IMR-90 (cell line): ENCODE results near the gene TBCE. TPM values are rescaled to one million over a fixed set of nuclear protein-coding genes. Genes with fewer than 3 reads are reported as not detected.

ENCODE experiments used
- ATAC-seq: fragments of 200-7000 bp; cut with Tn5 transposase; 2 replicates; pipeline ENCODE4 v1.9.1; 2020; ENCODE audit warnings: low read depth, mild to moderate bottlenecking, moderate library complexity
- BruUV-seq: library from RNA; stranded (reverse); fragments of 400-500 nt; replicated peaks from 2 replicates; lab custom pipeline; 2021; lab: Mats Ljungman, UMichigan
- CTCF ChIA-PET: fragments of 300-600 bp; formaldehyde crosslinking; extraction: SDS; loops from one replicate; lab custom pipeline; 2021; ENCODE audit warnings: antibody characterized with exemption; lab: Yijun Ruan, JAX
- POLR2A ChIA-PET: fragments of 300-600 bp; sonication (Branson Sonifier 250); formaldehyde crosslinking; loops from one replicate; lab custom pipeline; 2022; ENCODE audit warnings: antibody characterized with exemption; ENCODE audit not compliant: unreplicated experiment; lab: Charles Lee
- DNase-seq: peaks from one replicate; pipeline ENCODE4 v3.0.0; 2013
- H2AFZ ChIP-seq: replicated peaks from 2 replicates; pipeline ENCODE3; 2013; ENCODE audit warnings: low read length, mild to moderate bottlenecking; ENCODE audit not compliant: poor library complexity
- H2AK5ac ChIP-seq: 2 replicates; pipeline ENCODE4 v1.6.1; 2013; ENCODE audit warnings: low read depth, low read length, inconsistent platforms
- H2AK9ac ChIP-seq: replicated peaks from 2 replicates; pipeline ENCODE3; 2013; ENCODE audit warnings: mild to moderate bottlenecking, low read depth, low read length, moderate library complexity; ENCODE audit not compliant: poor library complexity
- H2BK120ac ChIP-seq: 2 replicates; pipeline ENCODE4 v1.6.1; 2013; ENCODE audit warnings: low read depth, low read length, inconsistent platforms
- H2BK15ac ChIP-seq: 3 replicates; pipeline ENCODE4 v1.6.1; 2013; ENCODE audit warnings: low read depth, low read length, inconsistent platforms
- H2BK20ac ChIP-seq: 2 replicates; pipeline ENCODE4 v1.6.1; 2013; ENCODE audit warnings: low read depth, mild to moderate bottlenecking, inconsistent platforms, low read length, moderate library complexity
- H2BK5ac ChIP-seq: 2 replicates; pipeline ENCODE4 v1.6.1; 2013; ENCODE audit warnings: mild to moderate bottlenecking, low read depth, low read length, inconsistent platforms; ENCODE audit not compliant: poor library complexity, severe bottlenecking
- H3K14ac ChIP-seq: replicated peaks from 2 replicates; pipeline ENCODE4 v1.6.1; 2013; ENCODE audit warnings: low read depth, low read length, inconsistent platforms
- H3K18ac ChIP-seq: 2 replicates; pipeline ENCODE4 v1.6.1; 2013; ENCODE audit warnings: low read depth, low read length, control low read depth
- H3K23ac ChIP-seq: 2 replicates; pipeline ENCODE4 v1.6.1; 2013; ENCODE audit warnings: low read depth, low read length, inconsistent platforms
- H3K27ac ChIP-seq: 2 replicates; pipeline ENCODE4 v1.5.1; 2013; ENCODE audit warnings: mild to moderate bottlenecking, control low read depth, low read length; ENCODE audit not compliant: insufficient read depth
- H3K27me3 ChIP-seq: 2 replicates; pipeline ENCODE4 v1.6.1; 2013; ENCODE audit warnings: low read length; ENCODE audit not compliant: control insufficient read depth, insufficient read depth
- H3K36me3 ChIP-seq: 2 replicates; pipeline ENCODE4 v1.6.1; 2013; ENCODE audit warnings: low read length, mixed read lengths; ENCODE audit not compliant: control insufficient read depth, insufficient read depth
- H3K4ac ChIP-seq: 2 replicates; pipeline ENCODE4 v1.6.1; 2013; ENCODE audit warnings: low read depth, low read length, inconsistent platforms
- H3K4me1 ChIP-seq: 2 replicates; pipeline ENCODE4 v1.6.1; 2013; ENCODE audit warnings: low read length, mixed read lengths; ENCODE audit not compliant: control insufficient read depth, insufficient read depth
- H3K4me2 ChIP-seq: 2 replicates; pipeline ENCODE4 v1.6.1; 2013; ENCODE audit warnings: low read depth, mild to moderate bottlenecking, control low read depth, low read length, moderate library complexity
- H3K4me3 ChIP-seq: 2 replicates; pipeline ENCODE4 v1.5.1; 2013; ENCODE audit warnings: low read depth, mild to moderate bottlenecking, control low read depth, low read length, moderate library complexity; ENCODE audit not compliant: insufficient read depth
- H3K56ac ChIP-seq: 2 replicates; pipeline ENCODE4 v1.6.1; 2013; ENCODE audit warnings: low read length, inconsistent platforms; ENCODE audit not compliant: insufficient read depth; ENCODE audit errors: extremely low read depth
- H3K79me1 ChIP-seq, 2 experiments: 2 replicates each; pipeline ENCODE4 v1.6.1; 2013; ENCODE audit warnings: low read length in 2 of 2, inconsistent platforms in 1 of 2, low read depth in 1 of 2
- H3K9ac ChIP-seq: 2 replicates; pipeline ENCODE4 v1.6.1; 2013; ENCODE audit warnings: low read depth, low read length, control low read depth
- H3K9me1 ChIP-seq: 2 replicates; pipeline ENCODE4 v1.6.1; 2013; ENCODE audit warnings: low read length, inconsistent platforms; ENCODE audit not compliant: insufficient read depth
- H3K9me3 ChIP-seq: 2 replicates; pipeline ENCODE4 v1.6.1; 2013; ENCODE audit warnings: low read length; ENCODE audit not compliant: control insufficient read depth, insufficient read depth
- H4K20me1 ChIP-seq: 2 replicates; pipeline ENCODE4 v1.6.1; 2013; ENCODE audit warnings: low read length, inconsistent platforms; ENCODE audit not compliant: insufficient read depth
- H4K5ac ChIP-seq: 2 replicates; pipeline ENCODE4 v1.6.1; 2013; ENCODE audit warnings: mild to moderate bottlenecking, low read depth, low read length, control low read depth
- H4K8ac ChIP-seq, 2 experiments: 2 replicates each; pipeline ENCODE4 v1.6.1; 2013; ENCODE audit warnings: low read depth in 2 of 2, low read length in 2 of 2, control low read depth in 1 of 2, inconsistent platforms in 1 of 2
- H4K91ac ChIP-seq: 2 replicates; pipeline ENCODE4 v1.6.1; 2013; ENCODE audit warnings: low read depth, low read length, inconsistent platforms; ENCODE audit not compliant: insufficient read depth
- BHLHE40 ChIP-seq: fragments of 150-350 bp; IDR thresholded peaks from 2 replicates; pipeline ENCODE4 v1.6.1; 2016; ENCODE audit warnings: mild to moderate bottlenecking, low read depth, low read length
- CEBPB ChIP-seq: IDR thresholded peaks from 2 replicates; pipeline ENCODE4 v1.6.1; 2012; ENCODE audit warnings: low read depth, low read length, improper control_type of control experiment
- FOS ChIP-seq: fragments of 150-350 bp; IDR thresholded peaks from 2 replicates; pipeline ENCODE4 v1.6.1; 2016; ENCODE audit warnings: low read depth, low read length
- MAFK ChIP-seq: IDR thresholded peaks from 2 replicates; pipeline ENCODE4 v1.6.1; 2012; ENCODE audit warnings: low read depth, low read length, improper control_type of control experiment
- POLR2A ChIP-seq: IDR thresholded peaks from 2 replicates; pipeline ENCODE4 v1.6.1; 2012; ENCODE audit warnings: mild to moderate bottlenecking, low read depth, low read length
- RAD21 ChIP-seq: IDR thresholded peaks from 2 replicates; pipeline ENCODE4 v1.6.1; 2012; ENCODE audit warnings: low read length, improper control_type of control experiment
- RCOR1 ChIP-seq: IDR thresholded peaks from 2 replicates; pipeline ENCODE4 v1.6.1; 2012; ENCODE audit warnings: mild to moderate bottlenecking, low read length, improper control_type of control experiment; ENCODE audit not compliant: insufficient replicate concordance
- SMC3 ChIP-seq: fragments of 150-350 bp; IDR thresholded peaks from 2 replicates; pipeline ENCODE4 v1.6.1; 2016; ENCODE audit warnings: low read depth, mild to moderate bottlenecking, antibody characterized with exemption, low read length, moderate library complexity
- WGBS, 2 experiments: methylation state at CpG; one replicate each; pipeline versions ENCODE4 v1.1.5 to v1.1.7; 2013; ENCODE audit warnings: missing lambda C conversion rate in 2 of 2; ENCODE audit not compliant: insufficient read length in 1 of 2; ENCODE audit errors: extremely low coverage in 2 of 2; 5-methylcytosine and 5-hydroxymethylcytosine counted together
- dilution Hi-C: fragments of 300-500 bp; cut with HindIII; formaldehyde crosslinking; loops from one replicate; pipeline ENCODE4 v1.14.3; 2018; ENCODE audit warnings: low sequenced_read_pairs; ENCODE audit not compliant: unreplicated experiment
- in situ Hi-C: fragments of 300-500 bp; cut with MboI; formaldehyde crosslinking; loops from 3 replicates; pipeline ENCODE4 v1.14.3; 2019; ENCODE audit warnings: low sequenced_read_pairs, inconsistent platforms, mixed read lengths
- intact Hi-C: fragments of 100-400 bp; cut with micrococcal nuclease; formaldehyde crosslinking; loops from 2 replicates; pipeline ENCODE4 v1.10.0; 2022
- polyA plus RNA-seq, 3 experiments: library from polyadenylated mRNA; depleted of rRNA; stranded (reverse); fragments of >200 nt; gene quantifications; 2 replicates each; pipeline ENCODE4 v1.2.3, GENCODE V29; 2012; ENCODE audit warnings: low replicate concordance in 1 of 3
- total RNA-seq: library from RNA; depleted of rRNA; stranded (reverse); fragments of >200 nt; gene quantifications from 2 replicates; pipeline ENCODE4 v1.2.3, GENCODE V29; 2012
- TF ChIP-seq, protein P1 (sequence below): fragments of 150-350 bp; IDR thresholded peaks from 2 replicates; pipeline ENCODE4 v1.6.1; 2017; ENCODE audit warnings: mild to moderate bottlenecking, antibody characterized with exemption, low read length, low read depth

Gene TBCE
- total and polyA plus RNA-seq, 2 of the 4 experiments (the other 2 are of a cell fraction): 25.3 to 26.7 TPM

DNA sequence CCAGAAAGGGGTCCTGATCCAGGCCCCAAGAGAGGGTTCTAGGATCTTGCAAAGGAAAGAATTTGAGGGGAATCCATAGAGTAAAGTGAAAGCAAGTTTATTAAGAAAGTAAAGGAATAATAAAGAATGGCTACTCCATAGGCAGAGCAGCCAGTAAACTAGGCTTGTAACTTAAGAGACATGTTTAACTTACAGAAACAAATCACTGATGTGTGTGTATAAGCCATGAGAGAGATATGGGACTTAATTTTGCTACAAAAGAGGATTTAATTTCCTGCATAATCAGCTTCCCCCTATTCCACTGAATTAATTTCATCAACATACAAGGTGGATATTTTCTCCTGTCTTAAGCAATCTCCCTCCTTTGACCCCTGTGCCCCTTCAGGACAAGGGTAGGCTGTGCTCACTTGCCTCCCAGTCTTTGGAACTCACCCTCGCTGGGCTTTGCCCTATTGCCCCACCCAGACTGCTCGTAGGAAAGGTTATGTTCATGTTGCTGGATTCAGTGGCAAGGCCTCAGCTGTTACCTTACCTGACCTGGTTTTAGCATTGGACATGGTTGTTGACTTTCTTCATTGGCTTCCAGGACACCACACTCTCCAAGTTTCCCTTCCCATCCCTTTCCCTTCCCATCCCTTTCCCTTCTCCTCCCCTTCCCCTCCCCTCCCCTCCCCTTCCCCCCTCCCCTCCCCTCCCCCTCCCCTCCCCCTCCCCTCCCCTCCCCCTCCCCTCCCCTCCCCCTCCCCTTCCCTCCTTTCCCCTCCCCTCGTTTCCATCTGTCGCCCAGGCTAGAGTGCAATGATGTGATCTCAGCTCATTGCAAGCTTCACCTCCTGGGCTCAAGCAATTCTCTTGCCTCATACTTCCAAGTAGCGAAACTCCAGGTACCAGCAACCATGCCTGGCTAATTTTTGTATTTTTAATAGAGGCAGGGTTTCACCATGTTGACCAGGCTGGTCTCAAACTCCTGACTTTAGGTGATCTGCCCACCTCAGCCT is 44.6 kb downstream of the TBCE start:
- H3K27me3 ChIP-seq: no peaks in the 10 kb centered on the region
- peak overlapping the region; percentile 6; the same call in 1 of the 2 replicates for H4K5ac ChIP-seq
- no peak overlapping the region for H3K4me2 ChIP-seq
- no peak overlapping the region for H4K8ac ChIP-seq
- peaks cover 6% of the 10 kb centered on the region; the same call in 1 of the 2 replicates for H4K20me1 ChIP-seq
- BruUV-seq: no TSS peak
- intact Hi-C loops (no loop called here), dilution Hi-C loops (no loop called here), in situ Hi-C loops (loop anchor here (10.0 kb wide), 1 partner anchor 307 kb away; no protein-coding TSS in a partner anchor)
- no peak overlapping the region for H4K91ac ChIP-seq
- no peaks in the 10 kb centered on the region for H3K9me3 ChIP-seq
- no CpG with 5 or more reads among the region's 5 CpGs for WGBS, 2 experiments
- TF ChIP-seq MAFK (no peak), BHLHE40 (no peak), POLR2A (no peak), RAD21 (no peak), SMC3 (no peak), CEBPB (0 out of 2 replicates have a peak, but pooled peaks have one; percentile 9), RCOR1 (no peak), FOS (no peak)
- TF ChIP-seq, protein P1, sequence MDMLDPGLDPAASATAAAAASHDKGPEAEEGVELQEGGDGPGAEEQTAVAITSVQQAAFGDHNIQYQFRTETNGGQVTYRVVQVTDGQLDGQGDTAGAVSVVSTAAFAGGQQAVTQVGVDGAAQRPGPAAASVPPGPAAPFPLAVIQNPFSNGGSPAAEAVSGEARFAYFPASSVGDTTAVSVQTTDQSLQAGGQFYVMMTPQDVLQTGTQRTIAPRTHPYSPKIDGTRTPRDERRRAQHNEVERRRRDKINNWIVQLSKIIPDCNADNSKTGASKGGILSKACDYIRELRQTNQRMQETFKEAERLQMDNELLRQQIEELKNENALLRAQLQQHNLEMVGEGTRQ: no peak
- peaks cover 0 to 44% of the 10 kb centered on the region in 2 experiments; a peak in 3 of 4 replicates for H3K79me1 ChIP-seq
- 0 out of 2 replicates have a peak overlapping the region, but pooled peaks have one; percentile 30 for H2AK5ac ChIP-seq
- H2BK5ac ChIP-seq: peak overlapping the region; percentile 12
- ChIA-PET CTCF (no interaction called here), POLR2A (no interaction called here)
- no peak overlapping the region for H3K27ac ChIP-seq
- peaks cover 5% of the 10 kb centered on the region; the same call in 1 of the 2 replicates for H3K9me1 ChIP-seq
- H3K23ac ChIP-seq: 0 out of 2 replicates have a peak overlapping the region, but pooled peaks have one; percentile 33
- ATAC-seq (no peak), DNase-seq (no peak)
- no peak overlapping the region for H3K4ac ChIP-seq
- peaks cover 3% of the 10 kb centered on the region; the same call in 1 of the 2 replicates for H3K36me3 ChIP-seq
- H2AK9ac ChIP-seq: no peak overlapping the region
- no peak overlapping the region for H2BK20ac ChIP-seq
- no peak overlapping the region for H3K18ac ChIP-seq
- H2AFZ ChIP-seq: no peak overlapping the region
- no peak overlapping the region for H3K9ac ChIP-seq
- H3K56ac ChIP-seq: no peak overlapping the region
- H3K4me1 ChIP-seq: peaks cover 5% of the 10 kb centered on the region
- H2BK15ac ChIP-seq: no peak overlapping the region
- no peak overlapping the region for H3K14ac ChIP-seq
- H2BK120ac ChIP-seq: no peak overlapping the region
- no peak overlapping the region for H3K4me3 ChIP-seq
